Stimulated activated CD4-positive, alpha-beta T cell treated with anti-CD3 and anti-CD28 coated beads, Interleukin-4, amount 100 ng/mL, for 24 hours (primary cell): ENCODE measurements around the gene NECAB2.

ENCODE experiments used
- DNase-seq: peaks from one replicate; pipeline ENCODE4 v3.0.0-alpha.2; 2020

The NECAB2 gene

DNA sequence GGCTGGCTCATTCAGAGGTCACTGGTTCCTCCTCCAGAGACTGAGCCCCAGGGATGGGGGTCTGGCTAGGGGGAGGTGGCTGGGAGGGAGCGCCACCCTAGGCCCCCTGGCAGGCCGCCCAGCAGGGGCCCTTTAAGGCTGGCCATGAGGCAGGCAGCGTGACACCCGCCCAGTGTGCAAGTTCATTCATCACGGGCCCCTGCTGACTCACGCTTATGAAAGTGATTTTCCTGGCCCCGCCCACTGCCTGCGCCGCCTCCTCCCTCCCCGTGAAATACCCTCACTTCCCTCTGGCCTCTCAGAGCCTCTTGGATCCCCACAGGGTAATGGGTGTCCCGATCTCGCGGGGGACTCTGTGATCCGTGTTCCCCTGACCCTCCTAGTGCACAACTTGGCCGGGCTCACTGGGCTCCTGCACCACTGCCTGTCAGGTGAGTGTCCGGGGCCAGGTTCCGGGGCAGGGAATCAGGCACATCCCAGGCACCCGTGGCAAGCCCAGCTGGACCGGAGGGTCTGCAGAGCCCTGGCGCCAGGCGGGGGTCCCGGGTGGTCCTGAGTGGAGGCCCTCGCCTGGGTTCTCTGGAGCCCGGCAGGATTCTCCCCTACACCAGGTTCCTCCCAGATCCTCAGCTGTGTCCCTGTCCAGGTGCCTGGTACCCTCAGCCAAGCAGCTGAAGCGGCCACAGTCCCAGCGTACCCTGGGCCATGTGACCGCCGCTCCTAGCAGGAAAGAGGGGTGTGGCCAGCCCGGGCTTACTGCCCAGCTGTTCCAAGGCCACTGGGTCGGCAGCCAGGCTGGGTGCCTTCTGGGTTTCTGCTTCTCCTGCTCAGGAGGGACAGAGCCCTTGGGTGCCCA, 14.9 kb upstream of the NECAB2 start, which contains the start of gene OSGIN1:
OSGIN1 (plus strand) TSS at position 301 of the 856 bp plus-strand sequence. CDS start 4,432 bp downstream, outside the sequence.
- DNase-seq: peak; percentile 85

DNA sequence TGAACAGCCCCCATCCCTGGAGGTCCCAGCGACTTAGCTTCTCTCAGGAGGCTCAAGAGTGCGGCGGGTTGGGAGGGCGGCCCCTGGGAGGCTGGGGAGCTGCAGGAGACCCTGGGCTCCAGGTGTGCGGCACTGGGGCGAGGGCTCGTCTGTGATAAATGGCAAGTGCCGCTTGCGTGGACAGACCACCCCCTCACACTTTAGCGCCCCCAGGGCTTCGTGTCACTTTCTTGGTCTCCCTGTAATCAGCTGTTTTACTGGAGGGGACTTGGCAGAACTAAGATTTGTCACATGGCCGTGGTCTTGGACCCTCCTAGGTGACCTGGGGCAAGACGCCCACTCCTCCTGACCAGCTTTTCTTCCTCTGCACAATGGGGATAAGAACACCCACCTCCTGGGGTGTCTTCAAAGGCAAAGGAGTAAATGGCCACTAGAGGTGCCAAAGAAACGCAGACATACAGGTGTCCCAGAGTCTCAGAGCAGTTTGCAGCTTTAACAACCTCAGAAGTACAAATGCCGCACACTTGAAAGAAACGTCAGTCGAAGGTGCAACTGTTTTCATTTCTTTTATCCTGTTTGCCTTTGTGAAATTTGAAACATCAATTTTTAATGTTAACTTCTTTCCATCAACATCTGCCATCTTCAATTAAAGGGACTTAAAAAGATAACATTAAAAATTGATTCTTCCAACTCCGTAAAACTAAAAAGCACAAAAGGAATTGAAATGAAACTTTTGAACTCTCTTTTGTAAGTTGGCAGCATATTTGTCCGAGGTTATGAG, 14.1 kb upstream of the NECAB2 start:
- DNase-seq: no peak

DNA sequence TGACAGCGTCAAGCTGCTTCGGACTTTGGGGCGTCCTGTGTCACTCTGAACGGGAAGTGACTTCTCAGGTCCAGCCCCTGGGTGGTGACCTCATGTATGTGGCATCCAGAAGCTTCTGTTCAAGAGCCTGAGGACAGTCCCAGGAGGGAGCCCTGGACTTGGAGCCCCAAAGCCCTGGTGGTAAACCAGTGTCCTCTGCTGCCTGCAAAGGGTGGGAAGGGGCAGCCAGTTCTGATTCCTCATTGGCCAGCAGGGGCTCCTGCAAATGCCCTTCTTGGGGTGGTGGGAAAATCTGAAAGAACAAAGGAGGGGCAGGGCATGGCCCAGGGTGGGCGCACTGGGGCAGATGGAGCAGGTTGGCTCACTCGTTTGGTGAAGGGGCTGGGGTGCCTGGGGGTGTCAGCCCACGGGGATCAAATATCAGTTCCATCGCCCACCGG, 13.4 kb upstream of the NECAB2 start:
- DNase-seq: no peak

DNA sequence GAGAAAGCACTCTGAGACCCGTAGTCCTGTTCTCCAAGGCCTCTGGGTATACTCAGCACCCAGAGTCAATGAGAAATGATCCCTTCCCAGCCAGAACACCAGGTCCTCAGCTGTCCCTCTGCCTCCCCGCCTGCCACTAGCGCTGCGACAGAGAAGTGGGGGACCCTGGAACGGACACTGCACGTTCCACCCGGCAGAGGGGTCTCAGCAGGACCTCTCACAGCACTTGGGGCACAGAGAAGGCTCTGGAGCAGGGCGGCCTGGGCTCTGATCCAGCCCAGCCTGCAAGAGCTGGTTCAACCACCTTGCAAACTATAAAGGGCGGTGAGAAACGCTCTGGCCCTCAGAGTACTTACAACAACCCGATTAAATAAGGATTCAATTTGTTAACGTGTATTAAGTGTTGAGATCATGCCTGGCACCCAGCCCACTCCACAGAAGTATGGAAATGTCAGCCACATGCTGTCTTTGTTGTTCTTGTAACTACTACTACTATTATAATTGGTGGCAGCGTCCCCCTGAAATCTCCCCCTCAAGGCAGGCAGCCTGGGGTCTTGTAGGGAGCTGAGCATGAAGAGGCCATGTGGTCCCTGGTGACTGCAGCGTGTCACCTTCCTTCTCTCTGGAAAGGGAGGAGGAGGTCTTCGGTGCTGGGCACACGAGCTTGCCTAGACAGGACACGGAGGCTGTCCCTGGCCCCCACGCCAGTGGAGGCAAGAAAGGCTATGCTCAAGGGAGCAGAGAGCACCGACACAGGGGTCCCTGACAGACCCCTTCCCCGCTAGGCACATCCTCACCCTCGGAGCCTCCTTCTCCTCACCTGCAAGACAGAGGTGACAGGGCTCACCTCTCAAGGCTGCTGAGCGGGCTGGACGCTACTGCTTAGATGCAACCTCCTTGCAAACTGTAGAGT, 12.6 kb upstream of the NECAB2 start:
- DNase-seq: no peak

DNA sequence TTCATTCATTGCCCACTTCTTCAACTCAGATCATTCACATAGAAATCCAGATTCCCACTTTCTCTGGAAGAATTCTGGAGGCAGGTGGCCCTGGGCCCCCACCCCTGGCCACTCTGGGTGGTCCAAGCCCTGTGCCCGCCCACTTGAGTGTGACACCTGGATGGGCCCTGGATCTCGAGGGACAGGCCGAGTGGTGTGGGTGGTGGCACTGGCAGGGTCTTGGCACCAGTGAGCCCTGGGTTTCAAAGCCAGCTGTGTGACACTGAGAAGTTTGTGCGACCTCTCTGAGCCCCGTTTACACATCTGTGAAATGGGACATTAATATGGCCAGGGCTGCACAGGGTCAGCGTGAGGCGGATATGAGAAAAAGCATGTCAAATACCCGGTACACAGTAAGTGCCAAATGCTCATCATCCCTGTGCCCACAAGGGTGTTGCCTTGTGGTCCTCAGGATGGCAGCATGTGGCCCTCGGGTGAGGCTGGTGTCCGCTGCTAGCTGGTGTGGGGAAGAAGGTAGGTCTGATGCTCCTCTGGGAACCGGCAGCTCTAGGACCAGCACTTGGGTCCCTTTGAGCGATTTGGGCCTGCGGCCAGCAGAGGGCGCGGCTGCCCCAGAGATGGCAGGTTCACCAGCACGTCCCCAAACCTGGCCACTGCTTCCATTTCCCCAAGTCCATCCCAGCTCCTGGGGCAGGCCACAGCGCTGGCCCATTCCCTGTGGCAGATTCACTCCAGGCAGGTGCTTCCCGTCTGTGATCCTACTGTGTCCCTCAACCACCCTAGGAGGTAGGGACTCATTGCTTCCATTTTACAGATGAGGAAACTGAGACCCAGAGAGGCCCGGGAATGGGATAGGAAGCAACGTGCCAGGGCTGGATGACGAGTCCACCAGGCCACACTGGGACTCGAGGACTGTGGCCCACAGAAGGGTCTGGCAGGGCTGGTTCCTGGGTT, 11.4 kb upstream of the NECAB2 start:
- peak; percentile 76 for DNase-seq

DNA sequence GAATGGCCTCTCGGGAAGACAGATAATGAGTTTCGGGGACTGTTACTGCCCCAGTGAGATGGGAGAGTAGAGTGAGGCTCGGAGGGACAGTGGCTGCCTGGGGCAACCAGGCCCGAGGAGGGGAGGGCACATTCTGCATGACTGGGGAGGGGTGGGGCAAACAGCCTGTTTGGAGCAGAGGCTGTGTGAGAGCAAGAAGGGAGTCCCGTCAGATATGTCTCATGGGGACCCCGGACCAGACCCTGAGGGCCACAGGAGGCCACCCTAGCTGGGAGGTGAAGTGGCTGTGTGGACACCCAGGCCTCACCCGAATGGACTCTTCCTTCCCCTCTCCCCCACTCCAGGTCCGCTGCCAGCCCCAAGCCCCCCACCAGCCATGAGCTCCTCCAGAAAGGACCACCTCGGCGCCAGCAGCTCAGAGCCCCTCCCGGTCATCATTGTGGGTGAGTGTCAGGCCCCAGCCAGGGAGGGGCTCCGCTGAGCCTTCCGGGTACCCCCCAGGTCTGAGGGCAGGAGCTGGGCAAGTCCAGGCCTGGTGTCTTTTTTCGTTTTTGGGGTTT, 10.7 kb upstream of the NECAB2 start:
- no peak for DNase-seq

DNA sequence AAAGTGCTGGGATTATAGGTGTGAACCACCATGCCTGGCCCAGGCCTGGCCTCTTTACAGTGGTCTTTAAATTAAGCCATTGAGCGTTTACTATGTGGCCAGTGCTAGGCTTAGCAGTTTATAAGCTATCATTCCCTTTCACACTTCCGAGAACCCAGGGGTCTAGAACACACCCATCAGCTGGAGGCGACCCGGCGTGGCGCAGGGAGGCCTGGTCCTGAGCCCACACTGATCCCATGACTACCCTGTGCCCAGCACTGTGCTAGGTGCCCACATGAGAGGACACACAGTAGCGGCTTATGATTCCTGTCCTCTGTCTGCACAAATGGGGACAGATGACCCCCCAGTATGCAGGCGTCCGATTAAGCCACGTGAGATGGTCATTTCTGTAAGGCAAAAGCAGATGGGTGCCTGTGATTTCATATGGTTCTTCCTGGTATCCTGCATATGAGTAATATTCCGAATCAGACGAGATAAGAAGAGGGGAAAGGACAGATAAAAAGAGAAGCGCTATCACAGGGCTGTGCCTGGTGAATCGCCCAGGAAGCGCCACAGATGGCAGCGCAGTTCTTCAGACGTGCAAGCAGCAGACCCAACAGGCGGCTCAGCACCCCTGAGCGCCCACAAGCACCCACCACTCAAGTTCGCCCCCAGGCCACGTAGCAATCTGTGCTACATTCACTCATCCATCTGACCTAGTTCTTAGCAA, 9.8 kb upstream of the NECAB2 start:
- DNase-seq: no peak

DNA sequence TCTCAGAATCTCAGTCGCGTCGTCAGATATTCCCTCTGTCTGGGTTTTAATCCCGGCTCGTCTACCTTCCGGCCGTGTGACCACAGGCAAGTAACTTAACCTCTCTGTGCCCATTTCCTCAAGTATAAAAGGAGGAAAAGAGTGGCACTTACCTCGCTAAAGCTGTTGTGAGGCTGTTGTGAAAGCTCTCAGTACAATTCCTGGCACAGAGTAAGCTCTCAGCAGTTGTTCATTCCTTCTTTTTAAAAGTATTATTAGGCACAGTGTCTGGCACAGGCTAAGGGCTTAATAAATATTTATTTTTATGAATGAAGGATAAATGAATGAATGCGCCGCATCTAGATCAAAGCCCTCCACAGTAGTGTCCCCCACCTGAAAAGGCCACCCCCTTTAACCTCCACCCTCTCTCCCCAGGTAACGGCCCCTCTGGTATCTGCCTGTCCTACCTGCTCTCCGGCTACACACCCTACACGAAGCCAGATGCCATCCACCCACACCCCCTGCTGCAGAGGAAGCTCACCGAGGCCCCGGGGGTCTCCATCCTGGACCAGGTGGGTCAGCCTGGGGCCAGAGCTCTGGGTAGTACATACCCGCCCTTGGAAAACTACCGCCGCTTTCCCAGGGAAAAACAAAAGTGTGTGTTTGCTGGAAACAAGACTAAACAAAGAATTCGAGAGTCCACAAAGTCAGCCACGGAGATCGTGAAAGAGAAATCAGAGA, 9.0 kb upstream of the NECAB2 start:
- no peak for DNase-seq

DNA sequence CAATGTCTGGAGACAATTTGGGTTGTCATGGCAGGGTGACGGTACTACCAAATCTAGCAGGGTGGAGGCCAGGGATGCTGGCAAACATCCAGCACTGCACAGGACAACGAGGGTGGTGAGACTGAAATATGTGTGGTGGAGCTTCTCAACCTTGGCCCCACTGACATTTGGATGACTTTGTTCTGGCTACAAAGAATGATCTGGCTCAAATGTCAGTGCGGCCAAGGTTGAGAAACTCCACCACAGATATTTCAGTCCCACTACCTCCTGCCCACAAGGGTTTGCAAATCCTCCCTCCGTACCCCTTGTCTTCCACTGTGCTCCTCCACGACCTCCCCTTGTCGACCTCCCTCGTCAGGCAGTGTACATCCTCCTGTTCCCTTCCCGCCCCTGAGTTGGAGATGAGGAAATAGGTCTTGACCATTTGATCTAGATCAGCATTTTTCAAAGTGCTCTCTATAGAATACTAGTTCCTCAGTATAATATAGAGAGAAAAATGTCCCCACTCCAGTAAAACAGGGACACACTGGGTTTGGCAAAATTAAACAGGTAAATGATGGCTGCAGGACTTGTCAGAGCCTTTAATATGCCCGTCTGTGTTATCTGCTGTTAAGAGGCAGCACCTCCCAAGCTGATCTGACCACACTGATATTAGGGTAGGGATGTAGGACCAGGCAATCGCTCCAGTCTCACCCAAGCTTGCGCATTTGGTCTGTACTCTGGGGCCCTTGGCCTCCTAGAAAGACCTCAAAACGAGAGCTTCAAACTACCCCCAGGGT, 8.2 kb upstream of the NECAB2 start:
- DNase-seq: no peak

DNA sequence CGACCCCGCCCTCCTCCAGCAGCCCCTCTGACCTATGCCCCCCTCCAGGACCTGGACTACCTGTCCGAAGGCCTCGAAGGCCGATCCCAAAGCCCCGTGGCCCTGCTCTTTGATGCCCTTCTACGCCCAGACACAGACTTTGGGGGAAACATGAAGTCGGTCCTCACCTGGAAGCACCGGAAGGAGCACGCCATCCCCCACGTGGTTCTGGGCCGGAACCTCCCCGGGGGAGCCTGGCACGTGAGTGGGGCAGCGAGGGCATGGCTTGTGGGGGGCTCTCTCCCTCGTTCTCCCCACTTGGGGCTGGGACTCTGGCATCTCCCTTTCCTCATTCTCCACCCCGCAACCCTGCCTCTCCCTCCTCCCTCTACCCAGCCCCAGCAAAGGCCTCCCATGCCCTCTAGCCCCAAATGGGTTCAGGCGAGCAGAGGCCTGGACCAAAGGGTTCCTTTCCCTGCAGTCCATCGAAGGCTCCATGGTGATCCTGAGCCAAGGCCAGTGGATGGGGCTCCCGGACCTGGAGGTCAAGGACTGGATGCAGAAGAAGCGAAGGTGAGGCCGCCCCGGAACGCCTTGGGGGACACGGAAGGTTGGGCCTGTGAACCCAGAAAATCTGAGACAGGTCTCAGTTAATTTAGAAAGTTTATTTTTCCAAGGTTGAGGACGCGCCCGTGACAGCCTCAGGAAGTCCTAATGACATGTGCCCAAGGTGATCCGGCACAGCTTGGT, 7.4 kb upstream of the NECAB2 start:
- no peak for DNase-seq

DNA sequence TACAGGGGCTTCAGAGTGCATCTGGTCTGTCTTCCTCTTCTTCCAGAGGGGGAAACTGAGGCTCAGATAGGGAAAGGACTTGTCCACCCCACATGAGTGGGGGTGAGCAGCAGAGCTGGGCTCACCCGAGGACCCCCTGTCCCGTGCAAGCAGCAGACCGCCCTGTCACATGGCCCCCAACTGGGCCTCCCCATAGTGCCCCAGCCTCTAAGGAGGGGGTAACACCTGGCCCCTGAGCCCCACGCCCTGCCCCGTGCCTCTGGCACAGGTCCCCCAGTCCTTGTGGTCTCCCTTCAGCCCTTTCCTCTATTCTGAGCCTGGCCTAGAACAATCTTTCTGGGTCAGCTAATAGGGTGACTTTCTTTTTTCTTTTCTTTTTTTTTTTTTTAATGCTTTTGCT, 6.5 kb upstream of the NECAB2 start:
- DNase-seq: no peak

DNA sequence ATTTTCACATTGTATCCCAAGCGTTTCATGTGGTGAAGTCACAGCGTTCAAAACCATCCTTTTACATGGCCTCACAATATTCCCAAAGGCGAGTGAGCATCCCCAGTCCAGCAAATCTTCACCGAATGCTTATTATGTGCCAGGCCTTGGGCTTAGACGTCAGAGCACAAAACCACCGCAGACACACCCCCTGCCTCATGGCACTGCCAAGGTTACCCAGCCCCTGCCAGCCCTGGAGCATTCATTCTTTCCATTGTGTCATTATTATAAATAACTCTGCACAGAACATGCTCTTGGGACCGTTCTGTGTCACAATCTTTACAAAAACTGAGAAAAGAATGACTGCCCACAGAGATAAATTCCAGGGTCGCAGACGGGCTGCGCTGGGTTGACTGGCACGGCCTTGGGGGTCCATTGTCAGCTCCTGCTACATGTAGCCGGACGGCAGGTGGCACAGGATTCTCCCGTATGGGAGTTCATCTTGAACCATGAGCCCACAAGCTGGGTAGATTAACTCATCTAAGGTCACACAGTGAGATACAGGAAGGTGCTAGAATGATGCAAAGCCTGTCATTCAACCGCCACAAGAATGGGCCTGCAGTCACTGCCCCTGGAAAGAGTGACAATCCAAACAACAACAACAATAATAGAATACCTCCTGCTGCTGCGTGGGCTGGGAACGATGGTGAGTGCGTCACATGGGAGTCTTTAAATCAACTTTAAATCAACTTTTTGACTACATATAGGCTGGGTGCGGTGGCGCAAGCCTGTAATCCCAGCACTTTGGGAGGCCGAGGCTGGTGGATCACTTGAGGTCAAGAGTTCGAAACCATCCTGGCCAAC, 4.5 kb upstream of the NECAB2 start:
- DNase-seq: no peak

DNA sequence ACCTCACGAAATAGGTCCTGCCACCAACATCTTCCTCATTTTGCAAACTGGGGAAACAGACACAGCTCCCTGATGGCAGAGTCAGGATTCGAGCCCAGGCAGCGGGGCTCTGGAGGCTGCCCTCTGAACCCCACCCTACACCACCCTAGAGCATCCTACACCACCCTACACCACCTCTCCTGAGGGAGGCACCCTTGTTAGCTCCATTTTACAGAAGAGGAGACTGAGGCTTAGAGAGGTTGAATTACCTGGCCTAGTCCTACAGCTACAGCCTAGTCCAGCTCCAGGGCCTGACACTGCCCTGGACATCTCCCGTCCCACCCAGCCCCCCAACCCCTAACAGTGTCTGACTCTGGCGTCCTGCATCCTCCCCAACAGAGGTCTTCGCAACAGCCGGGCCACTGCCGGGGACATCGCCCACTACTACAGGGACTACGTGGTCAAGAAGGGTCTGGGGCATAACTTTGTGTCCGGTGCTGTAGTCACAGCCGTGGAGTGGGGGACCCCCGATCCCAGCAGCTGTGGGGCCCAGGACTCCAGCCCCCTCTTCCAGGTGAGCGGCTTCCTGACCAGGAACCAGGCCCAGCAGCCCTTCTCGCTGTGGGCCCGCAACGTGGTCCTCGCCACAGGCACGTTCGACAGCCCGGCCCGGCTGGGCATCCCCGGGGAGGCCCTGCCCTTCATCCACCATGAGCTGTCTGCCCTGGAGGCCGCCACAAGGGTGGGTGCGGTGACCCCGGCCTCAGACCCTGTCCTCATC, 3.2 kb upstream of the NECAB2 start:
- no peak for DNase-seq

DNA sequence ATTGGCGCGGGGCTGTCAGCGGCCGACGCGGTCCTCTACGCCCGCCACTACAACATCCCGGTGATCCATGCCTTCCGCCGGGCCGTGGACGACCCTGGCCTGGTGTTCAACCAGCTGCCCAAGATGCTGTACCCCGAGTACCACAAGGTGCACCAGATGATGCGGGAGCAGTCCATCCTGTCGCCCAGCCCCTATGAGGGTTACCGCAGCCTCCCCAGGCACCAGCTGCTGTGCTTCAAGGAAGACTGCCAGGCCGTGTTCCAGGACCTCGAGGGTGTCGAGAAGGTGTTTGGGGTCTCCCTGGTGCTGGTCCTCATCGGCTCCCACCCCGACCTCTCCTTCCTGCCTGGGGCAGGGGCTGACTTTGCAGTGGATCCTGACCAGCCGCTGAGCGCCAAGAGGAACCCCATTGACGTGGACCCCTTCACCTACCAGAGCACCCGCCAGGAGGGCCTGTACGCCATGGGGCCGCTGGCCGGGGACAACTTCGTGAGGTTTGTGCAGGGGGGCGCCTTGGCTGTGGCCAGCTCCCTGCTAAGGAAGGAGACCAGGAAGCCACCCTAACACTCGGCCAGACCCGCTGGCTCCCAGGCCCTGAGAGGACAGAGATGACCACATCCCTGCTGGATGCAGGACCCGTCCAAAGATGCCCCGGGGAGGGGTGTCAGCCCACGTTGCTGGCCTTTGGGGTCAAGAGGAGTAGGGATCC, 2.4 kb upstream of the NECAB2 start:
- no peak for DNase-seq

DNA sequence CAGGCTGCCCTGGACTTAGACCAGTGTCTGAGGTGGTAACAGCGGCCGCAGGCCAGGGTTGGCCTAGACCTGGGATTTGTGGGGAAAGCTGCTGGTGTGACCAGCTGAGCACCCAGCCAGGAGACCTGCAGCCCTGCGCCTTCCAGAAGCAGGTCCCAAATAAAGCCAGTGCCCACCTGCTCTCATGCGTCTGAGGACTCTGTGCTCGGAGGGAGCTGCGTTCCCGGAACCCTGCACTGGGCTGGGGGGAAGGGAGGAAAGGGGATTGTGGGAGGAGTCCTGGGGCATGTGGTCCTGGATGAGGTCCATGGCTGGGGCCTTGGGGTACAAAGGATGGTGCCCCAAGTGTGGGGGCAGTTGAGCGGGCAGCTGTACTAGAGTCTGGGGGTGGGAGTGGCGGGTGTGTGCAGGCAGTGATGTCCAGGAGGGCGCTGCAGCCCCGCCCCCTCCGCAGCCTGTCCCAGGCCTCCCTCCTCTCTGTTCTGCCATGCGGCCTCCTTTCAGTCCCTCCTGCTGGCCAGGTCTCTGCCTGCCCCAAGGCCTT, 1.8 kb upstream of the NECAB2 start:
- no peak for DNase-seq

DNA sequence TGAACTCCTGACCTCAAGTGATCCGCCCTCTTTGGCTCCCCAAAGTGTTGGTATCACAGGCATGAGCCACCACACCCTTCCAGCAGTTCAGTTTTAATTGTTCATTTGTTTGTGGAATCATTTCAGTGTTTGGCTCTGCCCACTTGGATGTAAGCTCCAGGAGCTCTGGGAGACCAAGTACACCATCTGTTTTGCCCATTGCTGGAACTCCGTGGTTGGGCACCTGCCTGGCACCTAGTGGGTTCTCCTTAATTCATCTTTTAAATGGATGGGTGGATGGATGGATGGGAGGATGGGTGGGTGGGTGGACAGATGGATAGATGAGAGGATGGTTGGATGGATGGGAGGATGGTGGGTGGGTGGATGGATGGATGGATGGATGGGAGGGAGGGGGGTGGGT, 953 bp upstream of the NECAB2 start:
- no peak for DNase-seq
